GM11168 (cell line): ENCODE results near the gene TP53BP2.
"Not testable (repeated sequence)": the region's sequence is repeated elsewhere in the genome, so short reads cannot be mapped to it uniquely, and the experiment has no call there.

Experiments used
- in situ Hi-C: fragments of 300-500 bp; cut with MboI; formaldehyde crosslinking; loops from one replicate; pipeline ENCODE4 v1.12.0; 2022; ENCODE audit warnings: low sequenced_read_pairs; ENCODE audit not compliant: unreplicated experiment

The TP53BP2 gene

GRCh38 chr1:223809905-223810304 lies 35.8 kb downstream of the TP53BP2 start:
- in situ Hi-C loops: not testable (repeated sequence)

DNA sequence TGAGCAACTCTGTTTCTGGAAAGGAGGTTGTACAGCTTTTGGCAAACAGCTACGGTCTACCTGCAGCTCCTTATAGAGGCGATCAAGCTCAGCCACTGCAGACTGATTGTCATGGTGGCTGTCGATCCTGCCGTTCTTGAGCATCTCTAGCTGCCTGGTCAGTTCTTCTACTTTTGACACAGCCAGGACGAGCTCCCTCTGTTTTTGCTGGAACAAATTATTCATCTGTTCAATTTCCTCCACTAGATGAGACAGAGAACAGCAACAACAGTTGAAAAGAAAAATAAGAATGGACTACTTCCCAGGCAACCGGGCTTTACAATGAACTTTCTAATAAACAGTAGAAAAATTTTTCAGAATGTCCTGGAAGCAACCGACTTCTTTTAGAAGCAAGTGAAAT lies 42.5 kb downstream of the TP53BP2 start:
- in situ Hi-C loops: no loop called here

DNA sequence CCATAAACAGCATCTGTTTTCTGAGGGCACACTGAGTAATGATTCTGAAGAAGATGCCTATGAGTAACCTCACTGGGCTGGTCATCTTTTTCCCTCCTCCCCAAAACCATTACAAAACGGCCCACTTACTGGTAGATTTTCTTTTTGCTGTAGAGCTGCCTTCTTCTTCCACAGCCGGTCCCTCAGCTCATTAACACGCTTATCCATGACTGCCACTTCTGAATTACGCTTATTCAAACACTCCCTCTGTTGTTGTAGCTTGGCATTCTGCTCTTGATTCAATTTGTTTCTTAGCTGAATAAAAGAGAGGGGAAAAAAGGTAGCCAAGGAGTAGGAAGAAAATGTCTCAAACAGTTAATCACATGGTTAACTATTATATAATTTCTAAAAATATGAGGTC lies 43.1 kb downstream of the TP53BP2 start:
- in situ Hi-C loops: no loop called here

GRCh38 chr1:223802032-223802431 lies 43.7 kb downstream of the TP53BP2 start:
- in situ Hi-C loops: no loop called here

DNA sequence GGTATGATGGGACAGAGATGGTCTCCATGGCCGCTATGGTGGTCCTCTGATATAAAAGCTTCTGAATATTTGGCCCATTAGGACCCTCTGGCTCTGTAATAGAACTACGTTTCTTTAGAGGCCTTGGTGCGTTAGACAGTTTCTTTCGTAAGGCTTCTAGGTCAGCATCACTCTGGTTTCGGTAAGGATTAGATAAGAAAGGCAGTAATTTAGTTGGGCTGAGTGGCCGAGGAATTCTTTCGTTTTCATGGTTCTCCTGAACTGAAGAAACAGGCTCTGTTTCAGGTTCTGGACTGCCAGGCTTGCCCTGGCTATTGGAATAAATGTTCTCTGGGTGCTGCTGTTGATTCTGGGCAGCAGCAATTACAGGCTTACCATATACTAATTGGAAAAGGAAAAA lies 49.5 kb downstream of the TP53BP2 start:
- in situ Hi-C loops: no loop called here

- in situ Hi-C loops: no loop called here
These were observed 51.4 kb downstream of the TP53BP2 start for GRCh38 chr1:223794136-223794880.

DNA sequence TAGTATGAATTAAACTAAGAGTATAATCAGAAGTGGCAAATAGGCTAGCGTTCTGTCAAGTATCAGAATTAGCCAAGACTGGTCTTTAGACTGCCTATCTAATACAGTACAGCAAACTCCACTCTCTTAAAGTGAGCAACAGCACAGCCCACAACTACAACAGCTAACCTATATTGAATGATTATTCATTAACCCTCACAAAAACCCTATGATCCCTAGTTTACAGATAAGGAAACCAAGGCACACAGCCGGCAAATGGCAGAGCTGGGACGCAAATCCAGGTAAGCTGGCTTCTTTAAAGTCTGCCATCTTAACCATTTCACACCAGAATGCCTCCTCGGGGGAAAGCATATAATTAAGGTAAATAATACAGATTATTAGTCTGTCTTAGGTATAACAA lies 52.0 kb downstream of the TP53BP2 start:
- in situ Hi-C loops: no loop called here

DNA sequence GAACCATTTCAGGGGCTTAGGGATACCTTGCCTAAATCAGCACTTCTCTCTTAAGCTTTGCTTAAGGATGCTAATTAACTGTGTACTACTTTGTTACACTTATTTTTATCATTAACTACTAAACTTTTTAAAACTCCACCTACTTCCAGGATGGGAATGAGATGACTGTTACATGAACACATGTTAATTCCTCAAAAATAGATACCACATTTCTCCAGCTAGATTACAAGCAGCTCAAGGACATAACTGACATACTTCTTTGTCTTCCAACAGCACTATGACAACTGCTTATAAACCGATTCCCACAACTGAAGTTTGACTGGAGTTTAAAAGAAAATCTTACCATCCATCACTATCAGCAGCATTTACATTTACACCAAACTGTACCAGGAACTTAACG lies 53.7 kb downstream of the TP53BP2 start:
- in situ Hi-C loops: no loop called here

GRCh38 chr1:223788746-223789415 lies 56.9 kb downstream of the TP53BP2 start:
- in situ Hi-C loops: no loop called here

GRCh38 chr1:223785808-223786207 lies 59.9 kb downstream of the TP53BP2 start:
- in situ Hi-C loops: no loop called here

GRCh38 chr1:223784541-223784940 lies 61.2 kb downstream of the TP53BP2 start:
- in situ Hi-C loops: no loop called here

- in situ Hi-C loops: no loop called here
These were observed 62.1 kb downstream of the TP53BP2 start for GRCh38 chr1:223783676-223784075.

- in situ Hi-C loops: no loop called here
These were observed 64.8 kb downstream of the TP53BP2 start for GRCh38 chr1:223780949-223781348.

DNA sequence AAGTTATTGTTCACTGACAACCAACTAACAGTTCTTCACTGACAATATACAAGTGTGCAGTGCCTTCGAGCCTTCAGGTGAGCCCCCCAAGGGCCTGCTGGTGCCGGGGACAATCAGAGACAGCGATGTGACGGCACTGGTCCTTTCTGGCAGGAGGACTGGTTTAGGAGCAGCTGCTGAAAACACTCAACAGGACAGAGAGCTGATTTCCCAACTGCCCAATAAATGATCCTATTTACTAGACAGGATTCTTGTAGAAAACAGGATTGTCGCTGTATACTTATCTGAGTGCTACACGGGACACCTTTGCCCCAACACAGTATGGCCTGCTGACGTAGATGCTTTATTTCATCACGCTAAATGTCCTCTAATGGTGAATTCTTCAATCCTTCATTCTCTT lies 65.4 kb downstream of the TP53BP2 start:
- in situ Hi-C loops: no loop called here

DNA sequence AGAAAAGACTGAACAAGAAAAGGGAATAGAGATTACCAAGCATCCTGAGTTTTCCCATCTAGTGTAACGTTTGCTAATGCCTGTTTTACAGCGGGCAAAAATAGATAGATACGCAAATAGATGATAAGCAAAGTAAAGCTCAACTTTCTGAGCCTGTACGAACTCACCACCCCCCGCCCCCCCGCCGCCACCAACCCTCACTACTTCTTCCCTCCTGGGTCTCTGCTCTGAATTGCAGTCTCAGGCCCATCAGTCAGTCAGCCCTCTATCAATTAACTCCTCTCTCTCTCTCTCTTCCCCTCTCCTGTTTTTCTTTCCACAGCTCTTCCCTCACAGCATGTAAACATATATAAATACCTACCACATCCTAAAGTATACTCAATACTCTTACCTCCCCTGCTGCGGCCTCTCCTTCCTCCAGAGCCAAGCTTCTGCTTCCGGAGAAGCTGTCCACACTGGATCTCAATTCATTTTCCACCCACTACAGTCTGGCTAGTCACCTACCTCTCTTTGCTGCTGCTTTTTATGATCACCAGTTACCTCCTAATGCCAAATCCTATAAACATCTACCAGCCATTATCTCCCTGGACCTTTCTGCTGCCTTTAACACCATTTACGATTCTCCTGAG lies 68.8 kb downstream of the TP53BP2 start:
- in situ Hi-C loops: no loop called here

DNA sequence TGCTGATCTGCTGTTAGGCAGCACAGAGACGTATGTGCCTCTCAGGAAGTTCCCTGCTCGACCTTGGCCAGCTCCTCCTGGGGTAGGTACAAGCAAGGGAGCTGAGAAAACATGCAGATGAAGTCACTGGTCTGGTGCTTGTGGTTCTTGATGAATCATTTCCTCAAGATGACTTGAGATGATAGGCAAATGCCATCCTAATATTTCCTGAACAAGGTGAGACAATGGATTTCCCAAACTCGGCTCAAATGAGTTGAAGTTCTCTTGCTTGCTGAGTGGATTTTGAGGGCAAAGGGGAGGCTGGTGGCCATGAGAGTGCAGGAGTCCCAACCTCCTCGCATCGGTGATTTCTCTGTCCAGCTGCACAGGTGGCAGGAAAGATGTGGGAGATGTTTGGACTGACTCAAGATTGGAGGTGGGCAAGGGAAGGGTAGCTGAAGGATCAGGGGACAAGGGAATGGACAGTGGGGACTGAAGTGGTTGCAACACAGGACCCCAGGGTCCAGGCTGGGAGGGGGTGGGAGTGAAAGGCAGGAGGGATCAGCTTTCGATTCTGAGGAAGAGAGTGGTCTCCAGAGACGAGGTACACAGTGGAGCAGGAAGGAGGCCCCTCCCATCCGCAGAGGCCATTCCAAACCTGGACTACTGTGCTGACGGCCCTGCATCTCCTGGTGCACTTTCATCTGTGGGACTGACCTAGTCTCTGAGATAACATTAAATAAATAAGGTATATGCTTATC lies 69.5 kb downstream of the TP53BP2 start:
- in situ Hi-C loops: no loop called here

DNA sequence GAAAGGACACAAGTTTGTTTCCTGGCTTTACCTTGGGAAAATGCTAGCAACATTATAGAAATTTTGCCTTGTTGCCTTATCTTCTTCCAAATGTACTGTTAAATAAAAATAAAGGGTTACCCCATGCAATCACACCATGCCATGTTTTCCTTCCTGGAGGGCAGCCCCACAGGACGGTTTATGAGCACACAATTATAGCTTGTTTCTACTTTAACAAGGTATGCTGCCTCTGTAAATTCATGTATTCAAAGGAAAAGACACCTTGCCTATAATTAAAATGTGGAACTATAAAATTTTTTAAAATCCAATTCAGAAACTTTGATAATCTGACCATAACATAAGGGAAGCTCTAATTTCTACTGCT lies 70.1 kb downstream of the TP53BP2 start:
- in situ Hi-C loops: no loop called here

DNA sequence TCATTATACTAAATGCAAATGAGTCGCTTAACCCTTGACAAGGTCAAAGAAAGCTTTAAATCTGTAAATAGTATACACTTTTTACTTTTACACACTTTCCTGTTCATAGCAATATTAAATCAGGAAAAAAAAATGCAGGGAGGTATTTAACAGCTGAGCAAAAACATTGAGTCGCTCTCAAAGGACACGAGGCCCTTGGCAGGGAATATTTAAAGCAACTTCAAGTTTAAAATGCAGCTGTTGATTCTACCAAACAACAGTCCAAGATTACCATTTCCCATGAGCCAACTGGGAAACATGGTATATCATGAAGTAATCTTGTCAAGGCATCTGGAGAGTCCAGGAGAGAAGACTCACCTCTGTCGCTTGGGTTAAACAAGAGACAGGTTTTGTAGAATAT lies 70.7 kb downstream of the TP53BP2 start:
- in situ Hi-C loops: no loop called here

DNA sequence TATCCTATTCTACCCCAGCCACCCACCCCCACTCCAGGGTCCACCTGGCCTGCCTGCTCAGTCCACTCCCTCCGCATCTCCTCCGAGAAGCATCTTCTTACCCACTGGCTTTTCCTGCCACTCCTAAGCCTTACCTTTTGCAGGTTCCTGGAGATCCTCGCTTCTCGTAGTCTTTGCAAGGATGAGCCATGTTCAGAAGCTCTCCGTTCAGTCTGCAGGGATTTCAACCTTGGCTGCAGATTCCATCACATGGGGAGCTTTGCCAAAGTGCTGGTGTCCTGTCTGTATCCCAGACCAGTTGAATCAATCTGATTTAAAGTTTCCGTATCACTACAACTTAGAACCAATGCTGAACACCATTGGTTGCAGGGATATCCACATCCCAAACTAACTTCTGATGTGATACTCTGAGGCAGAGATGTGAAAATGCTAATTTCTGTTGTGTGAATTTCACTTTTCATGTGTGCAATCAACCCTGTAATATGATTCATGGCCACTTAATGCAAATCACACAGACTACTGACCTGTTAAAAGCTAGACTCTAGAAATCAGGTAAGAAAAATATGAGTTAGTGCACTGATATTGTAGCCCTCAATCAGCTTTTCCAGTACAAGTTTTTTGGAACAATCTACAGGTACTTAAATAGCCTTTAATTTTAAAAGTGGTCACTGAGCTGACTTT lies 71.5 kb downstream of the TP53BP2 start:
- in situ Hi-C loops: no loop called here

- in situ Hi-C loops: no loop called here
These were observed 73.0 kb downstream of the TP53BP2 start for GRCh38 chr1:223772771-223773160.
